ENCODE data around the gene SLC37A4.
"Not testable (repeated sequence)": the region's sequence is repeated elsewhere in the genome, so short reads cannot be mapped to it uniquely, and the experiment has no call there.

DNA sequence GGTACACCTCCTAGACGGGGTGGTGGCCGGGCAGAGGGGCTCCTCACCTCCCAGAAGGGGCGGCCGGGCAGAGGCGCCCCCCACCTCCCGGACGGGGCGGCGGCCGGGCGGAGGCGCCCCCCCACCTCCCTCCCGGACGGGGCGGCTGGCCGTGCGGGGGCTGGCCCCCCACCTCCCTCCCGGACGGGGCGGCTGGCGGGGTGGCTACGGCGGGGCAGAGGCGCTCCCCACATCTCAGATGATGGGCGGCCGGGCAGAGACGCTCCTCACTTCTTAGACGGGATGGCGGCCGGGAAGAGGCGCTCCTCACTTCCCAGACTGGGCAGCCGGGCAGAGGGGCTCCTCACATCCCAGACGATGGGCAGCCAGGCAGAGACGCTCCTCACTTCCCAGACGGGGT, 28.5 kb upstream of the SLC37A4 start:
- TF ChIP-seq, protein P1, sequence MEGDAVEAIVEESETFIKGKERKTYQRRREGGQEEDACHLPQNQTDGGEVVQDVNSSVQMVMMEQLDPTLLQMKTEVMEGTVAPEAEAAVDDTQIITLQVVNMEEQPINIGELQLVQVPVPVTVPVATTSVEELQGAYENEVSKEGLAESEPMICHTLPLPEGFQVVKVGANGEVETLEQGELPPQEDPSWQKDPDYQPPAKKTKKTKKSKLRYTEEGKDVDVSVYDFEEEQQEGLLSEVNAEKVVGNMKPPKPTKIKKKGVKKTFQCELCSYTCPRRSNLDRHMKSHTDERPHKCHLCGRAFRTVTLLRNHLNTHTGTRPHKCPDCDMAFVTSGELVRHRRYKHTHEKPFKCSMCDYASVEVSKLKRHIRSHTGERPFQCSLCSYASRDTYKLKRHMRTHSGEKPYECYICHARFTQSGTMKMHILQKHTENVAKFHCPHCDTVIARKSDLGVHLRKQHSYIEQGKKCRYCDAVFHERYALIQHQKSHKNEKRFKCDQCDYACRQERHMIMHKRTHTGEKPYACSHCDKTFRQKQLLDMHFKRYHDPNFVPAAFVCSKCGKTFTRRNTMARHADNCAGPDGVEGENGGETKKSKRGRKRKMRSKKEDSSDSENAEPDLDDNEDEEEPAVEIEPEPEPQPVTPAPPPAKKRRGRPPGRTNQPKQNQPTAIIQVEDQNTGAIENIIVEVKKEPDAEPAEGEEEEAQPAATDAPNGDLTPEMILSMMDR (IDR thresholded peaks at IDR 0.05 in 4 of 5, conservative IDR thresholded peaks at IDR 0.05 in 1 of 5), result not testable (repeated sequence)
- TF ChIP-seq POLR2A (IDR thresholded peaks at IDR 0.05), result not testable (repeated sequence)

All from gastrocnemius medialis (tissue), 4 donors.